H9 (cell line): Measurements from ENCODE around the gene PRUNE2. TPM values are rescaled to one million over a fixed set of nuclear protein-coding genes. Genes with fewer than 3 reads are reported as not detected.

Experiments
- DNase-seq: peaks from one replicate; pipeline ENCODE4 v3.0.0-alpha.2; 2017
- H2AFZ ChIP-seq: one replicate; pipeline ENCODE4 v1.6.1; 2013; ENCODE audit warnings: mild to moderate bottlenecking, low read length, control low read depth, moderate library complexity
- H2AK5ac ChIP-seq: 2 replicates; pipeline ENCODE4 v1.6.1; 2013; ENCODE audit warnings: low read length, control low read depth, mixed read lengths; ENCODE audit not compliant: insufficient read length
- H2BK120ac ChIP-seq: one replicate; pipeline ENCODE4 v1.6.1; 2013; ENCODE audit warnings: low read depth, mild to moderate bottlenecking, low read length, control low read depth, inconsistent platforms; ENCODE audit not compliant: poor library complexity, severe bottlenecking
- H2BK12ac ChIP-seq: 2 replicates; pipeline ENCODE4 v1.6.1; 2013; ENCODE audit warnings: low read length, control low read depth, mixed read lengths, low read depth; ENCODE audit not compliant: insufficient read length
- H2BK15ac ChIP-seq: 2 replicates; pipeline ENCODE4 v1.6.1; 2013; ENCODE audit warnings: low read depth, low read length, control low read depth
- H2BK20ac ChIP-seq: one replicate; pipeline ENCODE4 v1.6.1; 2013; ENCODE audit warnings: low read depth, mild to moderate bottlenecking, low read length, control low read depth, inconsistent platforms; ENCODE audit not compliant: poor library complexity, severe bottlenecking
- H2BK5ac ChIP-seq: 2 replicates; pipeline ENCODE4 v1.6.1; 2013; ENCODE audit warnings: low read length, control low read depth, mixed read lengths; ENCODE audit not compliant: insufficient read length
- H3K14ac ChIP-seq: 2 replicates; pipeline ENCODE4 v1.6.1; 2013; ENCODE audit warnings: low read length, control low read depth; ENCODE audit not compliant: insufficient read depth
- H3K18ac ChIP-seq: 2 replicates; pipeline ENCODE4 v1.6.1; 2013; ENCODE audit warnings: low read depth, mild to moderate bottlenecking, mixed read lengths, low read length, control low read depth; ENCODE audit not compliant: insufficient read length
- H3K23ac ChIP-seq: 2 replicates; pipeline ENCODE4 v1.6.1; 2013; ENCODE audit warnings: low read length, control low read depth, mixed read lengths, low read depth; ENCODE audit not compliant: insufficient read length
- H3K23me2 ChIP-seq: 2 replicates; pipeline ENCODE4 v1.6.1; 2013; ENCODE audit warnings: low read depth, mild to moderate bottlenecking, mixed read lengths, low read length, control low read depth; ENCODE audit not compliant: insufficient read length, poor library complexity, severe bottlenecking
- H3K27ac ChIP-seq: 2 replicates; pipeline ENCODE4 v1.5.1; 2013; ENCODE audit warnings: low read length, control low read depth, mixed read lengths, low read depth; ENCODE audit not compliant: insufficient read length
- H3K27me3 ChIP-seq: 2 replicates; pipeline ENCODE4 v1.6.1; 2013; ENCODE audit warnings: low read length, control low read depth, inconsistent platforms; ENCODE audit not compliant: insufficient read depth
- H3K4ac ChIP-seq: 2 replicates; pipeline ENCODE4 v1.6.1; 2013; ENCODE audit warnings: low read depth, mild to moderate bottlenecking, control low read depth, inconsistent platforms, low read length, moderate library complexity
- H3K4me1 ChIP-seq: 2 replicates; pipeline ENCODE4 v1.6.1; 2013; ENCODE audit warnings: low read length, control low read depth, inconsistent platforms; ENCODE audit not compliant: insufficient read depth
- H3K4me2 ChIP-seq: 2 replicates; pipeline ENCODE4 v1.6.1; 2013; ENCODE audit warnings: low read length, control low read depth, mixed read lengths; ENCODE audit not compliant: insufficient read length, insufficient read depth
- H3K56ac ChIP-seq: 2 replicates; pipeline ENCODE4 v1.6.1; 2013; ENCODE audit warnings: low read depth, mild to moderate bottlenecking, mixed read lengths, low read length, control low read depth; ENCODE audit not compliant: insufficient read length
- H3K79me1 ChIP-seq: 2 replicates; pipeline ENCODE4 v1.6.1; 2013; ENCODE audit warnings: low read depth, mild to moderate bottlenecking, moderate library complexity, low read length, control low read depth, inconsistent platforms; ENCODE audit not compliant: insufficient read depth, poor library complexity, severe bottlenecking
- H3K79me2 ChIP-seq: 2 replicates; pipeline ENCODE4 v1.6.1; 2013; ENCODE audit warnings: low read length, control low read depth, inconsistent platforms; ENCODE audit not compliant: insufficient read depth
- H3K9ac ChIP-seq: 2 replicates; pipeline ENCODE4 v1.6.1; 2013; ENCODE audit warnings: low read length, control low read depth, mixed read lengths; ENCODE audit not compliant: insufficient read length; ENCODE audit errors: extremely low read depth
- H3K9me3 ChIP-seq: one replicate; pipeline ENCODE4 v1.6.1; 2013; ENCODE audit warnings: low read depth, low read length, inconsistent platforms; ENCODE audit not compliant: control insufficient read depth
- H3T11ph ChIP-seq: one replicate; pipeline ENCODE4 v1.6.1; 2013; ENCODE audit warnings: mild to moderate bottlenecking, low read length, control low read depth, inconsistent platforms
- H4K20me1 ChIP-seq: one replicate; pipeline ENCODE4 v1.6.1; 2013; ENCODE audit not compliant: control insufficient read depth, insufficient read length, insufficient read depth
- H4K5ac ChIP-seq: 2 replicates; pipeline ENCODE4 v1.6.1; 2013; ENCODE audit warnings: low read depth, mild to moderate bottlenecking, mixed read lengths, low read length, control low read depth; ENCODE audit not compliant: insufficient read length
- H4K8ac ChIP-seq: replicated peaks from 2 replicates; pipeline ENCODE4 v1.6.1; 2013; ENCODE audit warnings: low read length, control low read depth, mixed read lengths, low read depth; ENCODE audit not compliant: insufficient read length
- H4K91ac ChIP-seq: 2 replicates; pipeline ENCODE4 v1.6.1; 2013; ENCODE audit warnings: low read depth, mild to moderate bottlenecking, moderate library complexity, mixed read lengths, low read length, control low read depth; ENCODE audit not compliant: insufficient read length
- H3K27ac Mint-ChIP-seq, 3 experiments: 2 replicates in 2 of 3; 3 replicates in 1 of 3; pipeline ENCODE4 v1.8.0; 2020 to 2021; ENCODE audit warnings: mixed read lengths in 3 of 3, mild to moderate bottlenecking in 1 of 3, moderate library complexity in 1 of 3
- H3K27me3 Mint-ChIP-seq: 2 replicates; pipeline ENCODE4 v1.8.0; 2021; ENCODE audit warnings: low read depth, mild to moderate bottlenecking, moderate library complexity, mixed read lengths
- H3K36me3 Mint-ChIP-seq, 3 experiments: 2 replicates in 2 of 3; 3 replicates in 1 of 3; pipeline ENCODE4 v1.8.0; 2020 to 2021; ENCODE audit warnings: low read depth in 3 of 3, mixed read lengths in 3 of 3; ENCODE audit not compliant: insufficient read depth in 1 of 3
- H3K4me1 Mint-ChIP-seq, 2 experiments: 2 replicates each; pipeline ENCODE4 v1.8.0; 2020; ENCODE audit warnings: mixed read lengths in 2 of 2
- H3K4me3 Mint-ChIP-seq, 2 experiments: 2 replicates in 1 of 2; 3 replicates in 1 of 2; pipeline ENCODE4 v1.8.0; 2020 to 2021; ENCODE audit warnings: mild to moderate bottlenecking in 2 of 2, mixed read lengths in 2 of 2, moderate library complexity in 1 of 2
- H3K9me3 Mint-ChIP-seq, 2 experiments: 2 replicates in 1 of 2; 3 replicates in 1 of 2; pipeline ENCODE4 v1.8.0; 2020; ENCODE audit warnings: mild to moderate bottlenecking in 2 of 2, mixed read lengths in 2 of 2, moderate library complexity in 1 of 2
- CTCF ChIP-seq: fragments of 200-600 bp; sonication (generic); conservative IDR thresholded peaks from 3 replicates; pipeline ENCODE4 v1.8.0; 2021; ENCODE audit warnings: antibody characterized with exemption, mild to moderate bottlenecking
- total RNA-seq: library from RNA; stranded (reverse); gene quantifications from 2 replicates; pipeline ENCODE4 v1.2.1, GENCODE V29; 2021

Gene PRUNE2
- total RNA-seq, 1 experiment from 2014 or later: 12.1 TPM

DNA sequence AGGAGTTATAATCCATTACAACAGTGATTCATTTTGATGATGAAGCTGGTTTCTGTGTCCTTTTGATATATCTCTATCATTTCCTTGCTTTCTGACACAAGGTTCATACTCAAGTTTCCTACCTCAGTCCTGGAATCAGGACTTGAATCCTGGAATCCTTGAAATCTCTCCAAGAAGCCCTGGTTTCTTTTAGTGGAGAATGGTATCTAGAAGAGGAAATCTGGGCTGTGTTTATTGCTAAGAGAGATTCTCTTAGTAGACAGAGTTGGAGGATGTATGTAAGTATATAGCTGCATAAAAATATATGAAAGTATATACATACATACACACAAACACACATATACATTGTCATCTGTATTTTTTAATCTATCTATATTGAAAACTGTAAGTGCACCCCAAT lies 332.5 kb downstream of the PRUNE2 start:
- Histone ChIP-seq H2BK15ac (no peak overlapping the region), H2BK120ac (no peak overlapping the region), H3K23me2 (no peaks in the 10 kb centered on the region), H4K20me1 (no peaks in the 10 kb centered on the region), H2AFZ (no peak overlapping the region), H2AK5ac (no peak overlapping the region), H3K4me1 (no peaks in the 10 kb centered on the region), H4K5ac (no peak overlapping the region), H4K91ac (no peak overlapping the region), H3K56ac (no peak overlapping the region), H3K4ac (no peak overlapping the region), H3K27ac (no peak overlapping the region), H3K79me1 (no peaks in the 10 kb centered on the region), H3K18ac (no peak overlapping the region), H3K27me3 (no peaks in the 10 kb centered on the region), H2BK5ac (no peak overlapping the region), H2BK20ac (no peak overlapping the region), H3K23ac (no peak overlapping the region), H3K9ac (no peak overlapping the region), H3K14ac (no peak overlapping the region), H3T11ph (no peak overlapping the region), H2BK12ac (no peak overlapping the region), H3K9me3 (no peaks in the 10 kb centered on the region), H4K8ac (no peak overlapping the region), H3K79me2 (no peaks in the 10 kb centered on the region), H3K4me2 (no peak overlapping the region)
- Mint-ChIP-seq H3K36me3 (peaks cover 0 to 11% (median 0%) of the 10 kb centered on the region in 3 experiments; a peak in 3 of 7 replicates), H3K27me3 (peaks cover 1% of the 10 kb centered on the region; the same call in 1 of the 2 replicates), H3K9me3 (no peaks in the 10 kb centered on the region; a peak in 2 of 5 replicates), H3K4me1 (peaks cover 13 to 14% of the 10 kb centered on the region in 2 experiments), H3K4me3 (no peak overlapping the region), H3K27ac (no peak overlapping the region)
- no peak for DNase-seq
- no peak for TF ChIP-seq CTCF
